Erythroblast (primary cell): ENCODE results near the gene ST3GAL4.

Experiments used
- GATA1 ChIP-seq: IDR thresholded peaks from 2 replicates; pipeline ENCODE4 v1.6.1; 2011; ENCODE audit warnings: low read depth, mild to moderate bottlenecking, control low read depth, low read length, moderate library complexity
- POLR2A ChIP-seq: IDR thresholded peaks from 2 replicates; pipeline ENCODE4 v1.6.1; 2011; ENCODE audit warnings: mild to moderate bottlenecking, low read length

DNA sequence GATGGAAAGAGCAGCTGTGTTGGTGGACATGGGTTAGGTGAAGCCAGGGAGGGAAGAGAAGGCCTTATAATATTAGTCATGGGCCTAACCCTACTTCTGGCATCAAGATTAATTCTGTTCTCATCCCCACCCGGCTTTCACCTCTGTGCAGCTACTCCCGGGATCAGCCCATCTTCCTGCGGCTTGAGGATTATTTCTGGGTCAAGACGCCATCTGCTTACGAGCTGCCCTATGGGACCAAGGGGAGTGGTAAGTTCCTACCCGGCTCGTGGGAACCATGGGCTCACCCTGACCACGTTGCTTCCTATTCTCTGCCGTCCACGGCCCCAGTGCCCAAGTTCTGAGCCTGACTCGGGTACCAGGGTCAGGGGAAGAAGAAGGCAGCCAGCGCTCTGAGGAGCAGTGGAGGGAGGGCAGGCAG lies 51.6 kb downstream of the ST3GAL4 start:
- TF ChIP-seq POLR2A (no peak), GATA1 (no peak)
